Measurements from ENCODE around the gene C1orf35. TPM values are rescaled to one million over a fixed set of nuclear protein-coding genes. Genes with fewer than 3 reads are reported as not detected.

Gene C1orf35
- total and polyA plus RNA-seq, 2 of the 4 experiments (the other 2 are of a cell fraction): 4.3 to 13.0 TPM

DNA sequence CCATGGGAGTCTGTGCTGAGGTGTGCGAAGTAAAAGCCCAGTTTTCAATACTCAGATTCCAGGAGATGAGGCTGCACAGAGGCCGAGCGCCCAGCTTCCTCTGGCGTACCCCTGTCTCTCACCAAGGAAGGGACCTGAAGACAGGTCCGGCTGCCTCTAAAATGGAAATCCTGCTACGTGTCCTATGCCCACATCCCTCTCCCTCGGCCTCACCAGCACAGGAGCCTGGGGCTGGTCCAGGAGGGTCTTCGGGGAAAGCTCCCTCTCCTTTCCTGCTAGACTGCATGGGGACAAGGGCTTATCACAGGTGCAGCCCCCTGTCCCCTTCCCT, 5.6 kb upstream of the C1orf35 start:
- Histone ChIP-seq H2BK5ac (ENCODE audit: low read depth, low read length, poor library complexity, severe bottlenecking) (peak overlapping the region; percentile 82), H2AK9ac (replicated peaks; ENCODE audit: low read depth, low read length, poor library complexity) (peak overlapping the region; percentile 94), H4K8ac (ENCODE audit: low read depth in 2 of 2, low read length in 2 of 2) (peak overlapping the region in 1 of 2 experiments; percentile 61; a peak in 3 of 4 replicates), H3K14ac (replicated peaks; ENCODE audit: low read depth, low read length) (peak overlapping the region; percentile 63; the same call in 1 of the 2 replicates), H3K18ac (ENCODE audit: low read depth, low read length) (no peak overlapping the region), H2BK20ac (ENCODE audit: low read depth, low read length) (no peak overlapping the region), H2BK15ac (ENCODE audit: low read depth, low read length) (no peak overlapping the region), H3K56ac (ENCODE audit: extremely low read depth, insufficient read depth, low read length) (peak overlapping the region; percentile 37; the same call in 1 of the 2 replicates), H4K91ac (ENCODE audit: insufficient read depth, low read depth, low read length) (peak overlapping the region; percentile 3; the same call in 1 of the 2 replicates), H3K9me3 (ENCODE audit: control insufficient read depth, insufficient read depth, low read length) (no peaks in the 10 kb centered on the region), H3K4ac (ENCODE audit: low read depth, low read length) (peak overlapping the region; percentile 79), H4K20me1 (ENCODE audit: insufficient read depth, low read length) (no peaks in the 10 kb centered on the region), H3K4me2 (ENCODE audit: low read depth, low read length) (peak overlapping the region; percentile 85), H2AK5ac (ENCODE audit: low read depth, low read length) (peak overlapping the region; percentile 24), H3K27me3 (ENCODE audit: control insufficient read depth, insufficient read depth, low read length) (no peaks in the 10 kb centered on the region), H3K4me1 (ENCODE audit: control insufficient read depth, insufficient read depth, low read length) (peaks cover 6% of the 10 kb centered on the region), H3K9ac (ENCODE audit: low read depth, low read length) (peak overlapping the region; percentile 93), H4K5ac (ENCODE audit: low read depth, low read length) (0 out of 2 replicates have a peak overlapping the region, but pooled peaks have one; percentile 24), H3K27ac (ENCODE audit: insufficient read depth, low read length) (peak overlapping the region; percentile 82), H3K9me1 (ENCODE audit: insufficient read depth, low read length) (peaks cover 6% of the 10 kb centered on the region), H3K23ac (ENCODE audit: low read depth, low read length) (peak overlapping the region; percentile 37; the same call in 1 of the 2 replicates), H3K79me1 (ENCODE audit: low read depth in 1 of 2, low read length in 2 of 2) (peaks cover 14 to 44% of the 10 kb centered on the region in 2 experiments; a peak in 3 of 4 replicates), H3K4me3 (ENCODE audit: insufficient read depth, low read depth, low read length) (peak overlapping the region; percentile 86), H3K36me3 (ENCODE audit: control insufficient read depth, insufficient read depth, low read length) (peaks cover 13% of the 10 kb centered on the region), H2AFZ (replicated peaks; ENCODE audit: low read length, poor library complexity) (peak overlapping the region; percentile 98), H2BK120ac (ENCODE audit: low read depth, low read length) (no peak overlapping the region)
- ChIA-PET POLR2A (ENCODE audit: unreplicated experiment) (interaction anchor here (0.6 kb wide), 1 partner anchor 211 kb away, joined by 8 read pairs; no protein-coding TSS in a partner anchor), CTCF (no interaction called here)
- 0% methylated on average over 2 of the region's 8 CpGs; no CpG with 5 or more reads in 1 of the 2 experiments for WGBS, 2 experiments (ENCODE audit: extremely low coverage in 2 of 2, insufficient read length in 1 of 2)
- in situ Hi-C loops (cut with MboI; ENCODE audit: low sequenced_read_pairs) (no loop called here), intact Hi-C loops (cut with micrococcal nuclease) (no loop called here), dilution Hi-C loops (cut with HindIII; ENCODE audit: low sequenced_read_pairs, unreplicated experiment) (no loop called here)
- ATAC-seq (ENCODE audit: low read depth) (no peak), DNase-seq (no peak)
- no peak for TF ChIP-seq BHLHE40 (IDR thresholded peaks at IDR 0.05; ENCODE audit: low read depth, low read length)
- TF ChIP-seq CEBPB (IDR thresholded peaks at IDR 0.05; ENCODE audit: low read depth, low read length): no peak
- TF ChIP-seq RCOR1 (IDR thresholded peaks at IDR 0.05; ENCODE audit: insufficient replicate concordance, low read length): no peak
- TF ChIP-seq, protein P1, sequence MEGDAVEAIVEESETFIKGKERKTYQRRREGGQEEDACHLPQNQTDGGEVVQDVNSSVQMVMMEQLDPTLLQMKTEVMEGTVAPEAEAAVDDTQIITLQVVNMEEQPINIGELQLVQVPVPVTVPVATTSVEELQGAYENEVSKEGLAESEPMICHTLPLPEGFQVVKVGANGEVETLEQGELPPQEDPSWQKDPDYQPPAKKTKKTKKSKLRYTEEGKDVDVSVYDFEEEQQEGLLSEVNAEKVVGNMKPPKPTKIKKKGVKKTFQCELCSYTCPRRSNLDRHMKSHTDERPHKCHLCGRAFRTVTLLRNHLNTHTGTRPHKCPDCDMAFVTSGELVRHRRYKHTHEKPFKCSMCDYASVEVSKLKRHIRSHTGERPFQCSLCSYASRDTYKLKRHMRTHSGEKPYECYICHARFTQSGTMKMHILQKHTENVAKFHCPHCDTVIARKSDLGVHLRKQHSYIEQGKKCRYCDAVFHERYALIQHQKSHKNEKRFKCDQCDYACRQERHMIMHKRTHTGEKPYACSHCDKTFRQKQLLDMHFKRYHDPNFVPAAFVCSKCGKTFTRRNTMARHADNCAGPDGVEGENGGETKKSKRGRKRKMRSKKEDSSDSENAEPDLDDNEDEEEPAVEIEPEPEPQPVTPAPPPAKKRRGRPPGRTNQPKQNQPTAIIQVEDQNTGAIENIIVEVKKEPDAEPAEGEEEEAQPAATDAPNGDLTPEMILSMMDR (conservative IDR thresholded peaks at IDR 0.05; ENCODE audit: low read depth, low read length): no peak
- no peak for TF ChIP-seq POLR2A (IDR thresholded peaks at IDR 0.05; ENCODE audit: low read depth, low read length)
- TF ChIP-seq CHD1 (IDR thresholded peaks at IDR 0.05; ENCODE audit: low read depth, low read length): no peak
- no peak for TF ChIP-seq MXI1 (IDR thresholded peaks at IDR 0.05; ENCODE audit: borderline replicate concordance, low read depth, low read length)
- TF ChIP-seq SMC3 (IDR thresholded peaks at IDR 0.05; ENCODE audit: low read depth, low read length): no peak
- BruUV-seq (replicated peaks): no TSS peak

Measured in IMR-90 (cell line).